Mesenchymal stem cell (in vitro differentiated cells and primary cell): ENCODE results near the gene PYCR2. TPM values are rescaled to one million over a fixed set of nuclear protein-coding genes. Genes with fewer than 3 reads are reported as not detected.

Source experiments
- DNase-seq: peaks from one replicate; pipeline ENCODE4 v3.0.0-alpha.2; 2013
- H2AFZ ChIP-seq: one replicate; pipeline ENCODE4 v1.6.1; 2013; ENCODE audit warnings: low read depth, mild to moderate bottlenecking, control low read depth, inconsistent platforms, low read length, moderate library complexity
- H2AK5ac ChIP-seq: 2 replicates; pipeline ENCODE4 v1.6.1; 2013; ENCODE audit warnings: low read length, moderate library complexity, mild to moderate bottlenecking, inconsistent platforms; ENCODE audit not compliant: severe bottlenecking
- H2BK120ac ChIP-seq: one replicate; pipeline ENCODE4 v1.6.1; 2013; ENCODE audit warnings: low read depth, mild to moderate bottlenecking, inconsistent platforms, low read length, moderate library complexity
- H2BK12ac ChIP-seq, 2 experiments: one replicate each; pipeline ENCODE4 v1.6.1; 2013; ENCODE audit warnings: inconsistent platforms in 2 of 2, low read length in 2 of 2, mild to moderate bottlenecking in 2 of 2, moderate library complexity in 2 of 2, control low read depth in 1 of 2
- H2BK15ac ChIP-seq: one replicate; pipeline ENCODE4 v1.6.1; 2013; ENCODE audit warnings: mild to moderate bottlenecking, low read depth, inconsistent platforms; ENCODE audit not compliant: poor library complexity, severe bottlenecking
- H2BK5ac ChIP-seq: 2 replicates; pipeline ENCODE4 v1.6.1; 2013; ENCODE audit warnings: low read depth, mild to moderate bottlenecking, low read length, control low read depth, inconsistent platforms; ENCODE audit not compliant: poor library complexity, severe bottlenecking
- H3K14ac ChIP-seq, 2 experiments: one replicate each; pipeline ENCODE4 v1.6.1; 2013; ENCODE audit warnings: inconsistent platforms in 2 of 2, low read length in 2 of 2, control low read depth in 1 of 2, mild to moderate bottlenecking in 1 of 2, moderate library complexity in 1 of 2
- H3K18ac ChIP-seq, 2 experiments: one replicate each; pipeline ENCODE4 v1.6.1; 2013; ENCODE audit warnings: inconsistent platforms in 2 of 2, low read length in 2 of 2, control low read depth in 1 of 2, low read depth in 1 of 2, mild to moderate bottlenecking in 1 of 2
- H3K23ac ChIP-seq, 2 experiments: one replicate each; pipeline ENCODE4 v1.6.1; 2013; ENCODE audit warnings: inconsistent platforms in 2 of 2, low read length in 2 of 2, mild to moderate bottlenecking in 2 of 2, moderate library complexity in 2 of 2, control low read depth in 1 of 2
- H3K27ac ChIP-seq: 2 replicates; pipeline ENCODE4 v1.5.1; 2013; ENCODE audit warnings: mild to moderate bottlenecking, moderate library complexity, low read length, control low read depth, inconsistent platforms; ENCODE audit not compliant: poor library complexity, severe bottlenecking
- H3K27me3 ChIP-seq, 2 experiments: 2 replicates each; pipeline versions ENCODE4 v1.6.1 to v1.7.0; 2013; ENCODE audit warnings: low read length in 2 of 2, mild to moderate bottlenecking in 2 of 2, moderate library complexity in 2 of 2, control low read depth in 1 of 2, inconsistent platforms in 1 of 2; ENCODE audit not compliant: control insufficient read depth in 1 of 2, insufficient read depth in 1 of 2
- H3K36me3 ChIP-seq, 2 experiments: 2 replicates each; pipeline versions ENCODE4 v1.6.1 to v1.7.0; 2013; ENCODE audit warnings: low read length in 2 of 2, control low read depth in 1 of 2, inconsistent platforms in 1 of 2, low read depth in 1 of 2, mild to moderate bottlenecking in 1 of 2; ENCODE audit not compliant: insufficient read depth in 2 of 2, control insufficient read depth in 1 of 2
- H3K4ac ChIP-seq, 2 experiments: one replicate each; pipeline ENCODE4 v1.6.1; 2013; ENCODE audit warnings: inconsistent platforms in 2 of 2, low read length in 2 of 2, mild to moderate bottlenecking in 2 of 2, moderate library complexity in 2 of 2, control low read depth in 1 of 2, low read depth in 1 of 2
- H3K4me1 ChIP-seq: 2 replicates; pipeline ENCODE4 v1.6.1; 2013; ENCODE audit warnings: low read depth, low read length, control low read depth; ENCODE audit not compliant: control insufficient read depth, insufficient read depth
- H3K4me2 ChIP-seq: 2 replicates; pipeline ENCODE4 v1.6.1; 2013; ENCODE audit warnings: low read length, mild to moderate bottlenecking, inconsistent platforms; ENCODE audit not compliant: poor library complexity, severe bottlenecking
- H3K4me3 ChIP-seq, 2 experiments: 2 replicates each; pipeline versions ENCODE4 v1.5.1 to v1.7.0; 2013; ENCODE audit warnings: low read length in 2 of 2, mild to moderate bottlenecking in 2 of 2, control low read depth in 1 of 2, low read depth in 1 of 2; ENCODE audit not compliant: insufficient read depth in 1 of 2
- H3K79me1 ChIP-seq: replicated peaks from 2 replicates; pipeline ENCODE4 v1.6.1; 2013; ENCODE audit warnings: mild to moderate bottlenecking, control low read depth, low read length, inconsistent platforms; ENCODE audit not compliant: poor library complexity, severe bottlenecking
- H3K9ac ChIP-seq: 2 replicates; pipeline ENCODE4 v1.7.0; 2013; ENCODE audit warnings: mild to moderate bottlenecking, low read length, moderate library complexity
- H3K9me3 ChIP-seq: 2 replicates; pipeline ENCODE4 v1.7.0; 2013; ENCODE audit warnings: mild to moderate bottlenecking, low read length; ENCODE audit not compliant: control insufficient read depth
- H4K8ac ChIP-seq: one replicate; pipeline ENCODE4 v1.6.1; 2013; ENCODE audit warnings: inconsistent platforms, mild to moderate bottlenecking, low read length, moderate library complexity
- H4K91ac ChIP-seq: one replicate; pipeline ENCODE4 v1.6.1; 2013; ENCODE audit warnings: mild to moderate bottlenecking, low read length, inconsistent platforms
- WGBS: methylation state at CpG from one replicate; pipeline ENCODE4 v1.1.7; 2013; ENCODE audit warnings: mixed read lengths; 5-methylcytosine and 5-hydroxymethylcytosine counted together
- polyA plus RNA-seq, 2 experiments: library from polyadenylated mRNA; stranded (reverse); fragments of 200-250 nt; gene quantifications; one replicate each; pipeline ENCODE4 v1.2.3, GENCODE V29; 2013

Gene PYCR2
- 31.6 TPM for polyA plus RNA-seq (2013, experiment 1 of 2)
- 32.5 TPM for polyA plus RNA-seq (2013, experiment 2 of 2)

DNA sequence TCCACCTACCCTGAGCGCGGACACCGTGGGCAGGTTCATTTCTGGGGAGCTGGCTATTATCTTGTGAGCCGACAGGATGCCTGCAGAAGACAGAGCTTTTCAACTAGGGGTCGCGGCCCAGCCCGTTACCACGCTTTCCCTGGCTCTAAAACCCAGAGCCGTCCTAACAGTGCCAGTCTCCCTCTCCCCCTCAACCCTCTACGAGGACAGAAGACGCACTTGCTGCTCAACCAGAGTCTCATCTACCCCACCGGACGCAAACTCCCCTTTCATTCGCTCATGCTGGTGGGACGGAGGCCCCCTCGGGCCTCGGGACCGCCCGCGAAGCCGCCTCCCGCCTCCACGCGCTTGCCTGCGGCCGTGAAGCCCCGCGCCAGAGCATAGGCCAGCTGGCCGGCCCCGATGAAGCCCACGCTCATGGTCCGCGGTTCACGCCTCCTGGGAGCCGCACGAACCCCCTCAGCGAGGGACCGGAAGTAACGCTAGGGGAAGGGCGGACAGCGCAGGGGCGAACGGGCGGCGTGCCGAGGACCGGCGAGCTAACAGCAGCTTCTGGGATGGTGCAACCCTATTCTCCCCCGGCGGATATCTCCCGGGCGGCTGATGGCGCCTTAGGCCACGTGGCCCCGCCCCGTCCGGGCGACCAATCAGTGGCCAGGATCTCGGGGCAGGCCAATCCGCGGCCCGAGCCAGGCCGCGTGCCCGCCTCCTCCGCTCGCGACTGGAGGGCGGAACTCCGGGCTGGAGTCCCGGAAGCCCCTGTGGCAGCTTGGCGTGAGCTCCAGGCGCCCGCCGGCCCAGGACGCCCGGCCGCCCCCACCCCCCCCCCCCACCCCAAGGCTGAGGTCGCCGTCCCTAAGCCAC lies at the start of gene PYCR2:
Gene PYCR2, minus strand, starts transcription at position 559 of the 864 bp plus-strand sequence. Its CDS starts 140 bp downstream, at position 419.
- Histone ChIP-seq H3K36me3 (peaks cover 26 to 28% of the 10 kb centered on the region in 2 experiments), H3K23ac (peak within 1 kb of the TSS in 1 of 2 experiments; percentile 75), H3K9ac (peak within 1 kb of the TSS; percentile 95), H3K27me3 (no peaks in the 10 kb centered on the region), H3K18ac (peak within 1 kb of the TSS; percentile 94 to 98), H3K9me3 (no peaks in the 10 kb centered on the region), H3K4me2 (peak within 1 kb of the TSS; percentile 91), H2AFZ (peak within 1 kb of the TSS; percentile 97), H2BK12ac (peak within 1 kb of the TSS; percentile 57 to 63), H4K8ac (peak within 1 kb of the TSS; percentile 99), H3K79me1 (peaks cover 30% of the 10 kb centered on the region), H2BK120ac (peak within 1 kb of the TSS; percentile 68), H2BK5ac (peak within 1 kb of the TSS; percentile 46), H3K27ac (peak within 1 kb of the TSS; percentile 87), H2AK5ac (peak within 1 kb of the TSS; percentile 22), H2BK15ac (no peak within 1 kb of the TSS), H3K4me3 (peak within 1 kb of the TSS; percentile 87 to 97), H3K14ac (peak within 1 kb of the TSS in 1 of 2 experiments; percentile 96), H3K4me1 (peaks cover 28% of the 10 kb centered on the region), H3K4ac (peak within 1 kb of the TSS; percentile 94 to 97), H4K91ac (peak within 1 kb of the TSS; percentile 97)
- DNase-seq, result peak; percentile 97
- WGBS, result 1% methylated on average over 76 of the region's 80 CpGs

DNA sequence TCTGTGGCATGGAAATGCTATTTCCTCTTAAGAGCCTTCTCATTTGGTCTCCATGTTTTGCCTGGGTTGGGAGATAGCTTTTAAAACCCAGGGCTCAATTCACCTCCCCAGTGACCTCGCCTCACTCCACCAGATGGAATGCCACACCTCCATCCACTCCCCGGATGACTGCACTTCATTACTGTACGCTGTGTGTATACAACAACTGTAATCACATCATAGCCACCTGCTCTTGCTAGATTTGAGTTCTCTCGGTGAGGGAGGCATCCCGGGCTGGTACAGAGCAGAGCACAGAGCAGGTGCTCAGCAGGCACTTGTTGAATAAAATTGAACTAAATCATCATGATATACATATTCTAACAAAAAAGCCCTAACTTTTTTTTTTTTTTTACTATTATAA lies 49.1 kb upstream of the PYCR2 start:
- 66% methylated on average over 3 of the region's 5 CpGs for WGBS

DNA sequence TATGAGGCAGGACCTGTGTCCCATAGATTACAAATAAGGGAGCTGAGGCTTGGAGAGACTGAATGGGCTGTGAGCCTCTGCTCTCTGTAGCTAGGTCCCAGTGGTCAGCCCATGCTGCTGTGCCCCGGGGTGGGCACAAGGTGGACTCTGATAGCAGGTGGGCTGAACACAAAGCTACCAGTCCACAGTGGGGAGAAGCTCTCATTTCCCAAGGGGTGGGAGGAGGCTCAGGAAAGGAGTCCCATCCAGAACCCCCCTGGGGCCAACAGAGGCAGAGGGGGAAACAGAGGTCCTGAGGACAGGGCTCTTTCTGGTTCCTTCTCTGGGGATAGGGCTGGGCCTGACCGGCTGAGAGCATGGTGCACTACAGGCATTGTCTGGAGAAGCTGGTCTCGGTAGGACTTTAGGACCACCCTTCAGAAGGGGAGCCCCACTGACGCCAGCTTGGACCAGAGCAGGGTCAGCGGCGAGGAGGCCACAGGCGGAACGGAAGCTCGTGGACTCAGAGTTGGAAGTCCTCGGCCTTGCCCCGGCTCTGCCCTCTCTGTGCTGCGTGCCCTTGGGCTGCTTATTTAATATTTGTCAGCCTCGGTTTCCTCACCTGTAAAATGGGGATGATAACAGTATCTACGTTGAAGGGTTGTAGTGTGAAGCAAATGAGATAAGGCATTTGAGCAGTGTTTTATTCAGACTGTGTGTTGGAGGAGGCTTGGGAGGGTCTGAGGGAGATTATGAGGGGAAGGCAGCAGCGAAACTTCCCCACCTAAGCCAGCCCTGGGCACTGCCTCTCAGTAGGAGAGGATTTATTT lies 48.5 kb upstream of the PYCR2 start:
- Histone ChIP-seq H3K4me2 (no peak overlapping the region), H3K18ac (no peak overlapping the region), H3K27ac (no peak overlapping the region), H3K27me3 (no peaks in the 10 kb centered on the region), H4K91ac (no peak overlapping the region), H3K4me1 (peaks cover 7% of the 10 kb centered on the region), H2BK5ac (no peak overlapping the region), H3K36me3 (peaks cover 3 to 7% of the 10 kb centered on the region in 2 experiments), H2AK5ac (no peak overlapping the region), H2BK15ac (no peak overlapping the region), H3K4ac (no peak overlapping the region), H2AFZ (no peak overlapping the region), H2BK12ac (no peak overlapping the region), H2BK120ac (no peak overlapping the region), H3K79me1 (no peaks in the 10 kb centered on the region), H3K23ac (no peak overlapping the region), H3K9ac (no peak overlapping the region), H3K9me3 (no peaks in the 10 kb centered on the region), H3K4me3 (no peak overlapping the region), H4K8ac (no peak overlapping the region), H3K14ac (no peak overlapping the region)
- no peak for DNase-seq
- WGBS, result 96% methylated on average over 15 of the region's 15 CpGs

More for the DNA sequence above, 49.1 kb upstream of the PYCR2 start:
- no peak overlapping the region for H2AFZ ChIP-seq
- no peak overlapping the region for H4K91ac ChIP-seq
- no peaks in the 10 kb centered on the region for H3K9me3 ChIP-seq
- H2BK12ac ChIP-seq, result no peak overlapping the region
- H3K4ac ChIP-seq, result no peak overlapping the region
- no peak for DNase-seq
- H2BK120ac ChIP-seq, result no peak overlapping the region
- H4K8ac ChIP-seq, result no peak overlapping the region
- H2AK5ac ChIP-seq, result no peak overlapping the region
- no peak overlapping the region for H3K18ac ChIP-seq
- peaks cover 8 to 12% of the 10 kb centered on the region in 2 experiments for H3K36me3 ChIP-seq
- H2BK5ac ChIP-seq, result no peak overlapping the region
- no peak overlapping the region for H3K4me2 ChIP-seq
- H3K23ac ChIP-seq, result peak overlapping the region in 1 of 2 experiments; percentile 57
- H3K14ac ChIP-seq, result no peak overlapping the region
- no peak overlapping the region for H3K9ac ChIP-seq
- no peak overlapping the region for H2BK15ac ChIP-seq
- no peak overlapping the region for H3K4me3 ChIP-seq
- peaks cover 7% of the 10 kb centered on the region for H3K4me1 ChIP-seq
- H3K27me3 ChIP-seq, result no peaks in the 10 kb centered on the region
- no peaks in the 10 kb centered on the region for H3K79me1 ChIP-seq
- H3K27ac ChIP-seq, result no peak overlapping the region
